CD4-positive, alpha-beta memory T cell (primary cell): Measurements from ENCODE around the gene FGD3. TPM values are rescaled to one million over a fixed set of nuclear protein-coding genes. Genes with fewer than 3 reads are reported as not detected.

Experiments
- CTCF ChIA-PET: fragments of 350-600 bp; sonication (Branson Sonifier 250); formaldehyde crosslinking; loops from one replicate; lab custom pipeline; 2021; ENCODE audit warnings: inconsistent platforms; ENCODE audit not compliant: partially characterized antibody; lab: Charles Lee
- POLR2A ChIA-PET: fragments of 350-600 bp; sonication (Branson Sonifier 250); formaldehyde crosslinking; loops from one replicate; lab custom pipeline; 2021; ENCODE audit not compliant: partially characterized antibody; lab: Charles Lee
- DNase-seq, 5 donors: peaks; one replicate each; pipeline versions ENCODE4 v3.0.0 to v3.0.0-alpha.2; 2020 to 2022; ENCODE audit warnings: mixed read lengths in 1 of 5
- H3K27ac ChIP-seq: one replicate; pipeline ENCODE4 v1.7.0; 2013; ENCODE audit warnings: low read depth, low read length
- H3K27me3 ChIP-seq: 2 replicates; pipeline ENCODE4 v1.7.0; 2013; ENCODE audit warnings: mild to moderate bottlenecking, low read length, moderate library complexity; ENCODE audit not compliant: insufficient read depth
- H3K36me3 ChIP-seq: 2 replicates; pipeline ENCODE4 v1.7.0; 2013; ENCODE audit warnings: mild to moderate bottlenecking, low read length, moderate library complexity; ENCODE audit not compliant: insufficient read depth
- H3K4me1 ChIP-seq: 2 replicates; pipeline ENCODE4 v1.7.0; 2013; ENCODE audit warnings: mild to moderate bottlenecking, low read length, moderate library complexity; ENCODE audit not compliant: insufficient read depth
- H3K4me3 ChIP-seq, 2 donors: one replicate each; pipeline ENCODE4 v1.7.0; 2013; ENCODE audit warnings: low read length in 2 of 2, mild to moderate bottlenecking in 1 of 2
- H3K9me3 ChIP-seq, 2 donors: one replicate each; pipeline ENCODE4 v1.7.0; 2013; ENCODE audit warnings: low read length in 2 of 2, control low read depth in 1 of 2; ENCODE audit not compliant: control insufficient read depth in 1 of 2
- H3K27ac Mint-ChIP-seq, 7 donors: one replicate each; pipeline ENCODE4 v1.8.0; 2020 to 2021; ENCODE audit warnings: mixed read lengths in 7 of 7, mild to moderate bottlenecking in 6 of 7, inconsistent platforms in 3 of 7, moderate library complexity in 3 of 7
- H3K27me3 Mint-ChIP-seq, 2 donors: one replicate each; pipeline ENCODE4 v1.8.0; 2020 to 2021; ENCODE audit warnings: mixed read lengths in 2 of 2
- H3K36me3 Mint-ChIP-seq, 2 donors: one replicate each; pipeline ENCODE4 v1.8.0; 2020 to 2021; ENCODE audit warnings: mixed read lengths in 2 of 2, inconsistent platforms in 1 of 2, mild to moderate bottlenecking in 1 of 2
- H3K4me1 Mint-ChIP-seq, 4 donors: one replicate each; pipeline ENCODE4 v1.8.0; 2020 to 2021; ENCODE audit warnings: mixed read lengths in 4 of 4, mild to moderate bottlenecking in 1 of 4
- H3K4me3 Mint-ChIP-seq, 8 donors: one replicate each; pipeline ENCODE4 v1.8.0; 2020 to 2021; ENCODE audit warnings: mixed read lengths in 8 of 8, mild to moderate bottlenecking in 7 of 8, moderate library complexity in 6 of 8, inconsistent platforms in 3 of 8
- H3K9me3 Mint-ChIP-seq, 8 donors: one replicate each; pipeline ENCODE4 v1.8.0; 2020 to 2021; ENCODE audit warnings: mixed read lengths in 8 of 8, mild to moderate bottlenecking in 5 of 8, inconsistent platforms in 3 of 8, moderate library complexity in 1 of 8
- intact Hi-C: fragments of 100-400 bp; cut with micrococcal nuclease; formaldehyde crosslinking; loops from one replicate; pipeline ENCODE4 v1.15.1; 2023
- polyA plus RNA-seq, 2 donors: library from polyadenylated mRNA; unstranded; fragments of 300-500 nt; fragmentation: Illumina TruSeq; gene quantifications; one replicate each; pipeline ENCODE4 v1.2.3, GENCODE V29; 2021
- total RNA-seq, 2 experiments: library from RNA; stranded (reverse); gene quantifications; one replicate each; pipeline ENCODE4 v1.2.3, GENCODE V29; 2021

Gene FGD3
- total and polyA plus RNA-seq, 4 experiments from 2014 or later = 52.7 to 272 (median 201) TPM

- peak overlapping the region; percentile 15 for H3K27ac ChIP-seq
- no peak for DNase-seq
- H3K27me3 ChIP-seq = no peaks in the 10 kb centered on the region
- Mint-ChIP-seq H3K4me1 (peaks cover 67 to 96% (median 83%) of the 10 kb centered on the region in 4 donors), H3K27me3 (no peaks in the 10 kb centered on the region), H3K4me3 (peak overlapping the region in 6 of 8 donors; percentile 9 to 83 (median 59)), H3K9me3 (no peaks in the 10 kb centered on the region), H3K27ac (peak overlapping the region in 6 of 7 donors; percentile 52 to 92 (median 80)), H3K36me3 (peaks cover 40 to 71% of the 10 kb centered on the region in 2 donors)
- peaks cover 95% of the 10 kb centered on the region for H3K4me1 ChIP-seq
- no peaks in the 10 kb centered on the region for H3K9me3 ChIP-seq
- CTCF ChIA-PET = interaction anchor here (0.6 to 5.7 kb wide), 5 partner anchors 12 to 85 kb away, joined by 3 to 32 read pairs (median 5); no protein-coding TSS in a partner anchor
- POLR2A ChIA-PET = interaction anchor here (1.0 to 15.5 kb wide), 6 partner anchors 10 to 90 kb away, joined by 3 to 304 read pairs (median 6); partner anchors contain the start of gene FGD3
- intact Hi-C loops = no loop called here
- H3K4me3 ChIP-seq = no peak overlapping the region
- H3K36me3 ChIP-seq = peaks cover 43% of the 10 kb centered on the region
Measured at GRCh38 chr9:92974161-92974661, 26.9 kb downstream of the FGD3 start.

- Histone ChIP-seq H3K4me1 (peaks cover 95% of the 10 kb centered on the region), H3K36me3 (peaks cover 43% of the 10 kb centered on the region), H3K9me3 (no peaks in the 10 kb centered on the region), H3K4me3 (no peak overlapping the region), H3K27me3 (no peaks in the 10 kb centered on the region), H3K27ac (peak overlapping the region; percentile 15)
- Mint-ChIP-seq H3K27me3 (no peaks in the 10 kb centered on the region), H3K4me3 (peak overlapping the region in 4 of 8 donors; percentile 36 to 83 (median 54)), H3K27ac (peak overlapping the region; percentile 63 to 92 (median 79)), H3K9me3 (no peaks in the 10 kb centered on the region), H3K4me1 (peaks cover 65 to 96% (median 83%) of the 10 kb centered on the region in 4 donors), H3K36me3 (peaks cover 37 to 73% of the 10 kb centered on the region in 2 donors)
- ChIA-PET CTCF (interaction anchor here (0.6 to 5.7 kb wide), 7 partner anchors 11 to 135 kb away, joined by 3 to 32 read pairs (median 4); no protein-coding TSS in a partner anchor), POLR2A (interaction anchor here (1.1 to 15.5 kb wide), 7 partner anchors 11 to 90 kb away, joined by 3 to 304 read pairs (median 5); partner anchors contain the start of gene FGD3)
- intact Hi-C loops = no loop called here
- DNase-seq = no peak
Measured at GRCh38 chr9:92974761-92975755, 27.7 kb downstream of the FGD3 start.

GRCh38 chr9:92976431-92976830 lies 29.1 kb downstream of the FGD3 start:
- H3K36me3 ChIP-seq = peaks cover 43% of the 10 kb centered on the region
- Mint-ChIP-seq H3K9me3 (no peaks in the 10 kb centered on the region), H3K27ac (peak overlapping the region in 4 of 7 donors; percentile 41 to 87 (median 85)), H3K4me1 (peaks cover 62 to 96% (median 82%) of the 10 kb centered on the region in 4 donors), H3K27me3 (no peaks in the 10 kb centered on the region), H3K36me3 (peaks cover 41 to 72% of the 10 kb centered on the region in 2 donors), H3K4me3 (peak overlapping the region in 3 of 8 donors; percentile 65 to 75 (median 72))
- CTCF ChIA-PET = interaction anchor here (0.9 to 5.7 kb wide), 3 partner anchors 10 to 133 kb away, joined by 3 to 32 read pairs (median 3); no protein-coding TSS in a partner anchor
- H3K9me3 ChIP-seq = no peaks in the 10 kb centered on the region
- H3K27me3 ChIP-seq = no peaks in the 10 kb centered on the region
- intact Hi-C loops = no loop called here
- no peak for DNase-seq
- peaks cover 95% of the 10 kb centered on the region for H3K4me1 ChIP-seq
- POLR2A ChIA-PET = interaction anchor here (1.1 to 15.5 kb wide), 4 partner anchors 12 to 28 kb away, joined by 3 to 304 read pairs (median 99); partner anchors contain the start of gene FGD3
- no peak overlapping the region for H3K4me3 ChIP-seq
- peak overlapping the region; percentile 5 for H3K27ac ChIP-seq

- peak overlapping the region; percentile 68 to 90 (median 85) for H3K27ac Mint-ChIP-seq
- peaks cover 64 to 96% (median 84%) of the 10 kb centered on the region in 4 donors for H3K4me1 Mint-ChIP-seq
- H3K27me3 ChIP-seq = no peaks in the 10 kb centered on the region
- H3K9me3 ChIP-seq = no peaks in the 10 kb centered on the region
- no peak overlapping the region for H3K4me3 ChIP-seq
- POLR2A ChIA-PET = interaction anchor here (0.6 to 12.2 kb wide), 4 partner anchors 10 to 53 kb away, joined by 3 to 193 read pairs (median 4); no protein-coding TSS in a partner anchor
- H3K27ac ChIP-seq = peak overlapping the region; percentile 5
- no peak for DNase-seq
- peaks cover 43% of the 10 kb centered on the region for H3K36me3 ChIP-seq
- H3K9me3 Mint-ChIP-seq = no peaks in the 10 kb centered on the region
- no peaks in the 10 kb centered on the region for H3K27me3 Mint-ChIP-seq
- peak overlapping the region in 7 of 8 donors; percentile 44 to 75 (median 65) for H3K4me3 Mint-ChIP-seq
- intact Hi-C loops = no loop called here
- CTCF ChIA-PET = interaction anchor here (1.8 to 2.2 kb wide), 2 partner anchors 11 to 26 kb away, joined by 5 to 11 read pairs; no protein-coding TSS in a partner anchor
- peaks cover 49 to 76% of the 10 kb centered on the region in 2 donors for H3K36me3 Mint-ChIP-seq
- peaks cover 95% of the 10 kb centered on the region for H3K4me1 ChIP-seq
Measured at GRCh38 chr9:92977279-92977678, 30.0 kb downstream of the FGD3 start.

GRCh38 chr9:92978345-92978875 lies 31.1 kb downstream of the FGD3 start:
- peaks cover 56 to 74% of the 10 kb centered on the region in 2 donors for H3K36me3 Mint-ChIP-seq
- peak overlapping the region; percentile 57 to 91 (median 86) for H3K27ac Mint-ChIP-seq
- intact Hi-C loops = no loop called here
- DNase-seq = no peak
- no peaks in the 10 kb centered on the region for H3K9me3 ChIP-seq
- peak overlapping the region; percentile 7 to 82 (median 71) for H3K4me3 Mint-ChIP-seq
- peaks cover 43% of the 10 kb centered on the region for H3K36me3 ChIP-seq
- peaks cover 87% of the 10 kb centered on the region for H3K4me1 ChIP-seq
- no peaks in the 10 kb centered on the region for H3K9me3 Mint-ChIP-seq
- CTCF ChIA-PET = interaction anchor here (1.3 to 2.2 kb wide), 4 partner anchors 12 to 130 kb away, joined by 3 to 11 read pairs (median 6); no protein-coding TSS in a partner anchor
- POLR2A ChIA-PET = interaction anchor here (0.6 to 12.2 kb wide), 7 partner anchors 9 to 160 kb away, joined by 3 to 193 read pairs (median 3); no protein-coding TSS in a partner anchor
- no peaks in the 10 kb centered on the region for H3K27me3 Mint-ChIP-seq
- H3K27ac ChIP-seq = no peak overlapping the region
- peaks cover 56 to 91% (median 78%) of the 10 kb centered on the region in 4 donors for H3K4me1 Mint-ChIP-seq
- H3K27me3 ChIP-seq = no peaks in the 10 kb centered on the region
- H3K4me3 ChIP-seq = no peak overlapping the region

GRCh38 chr9:92979283-92980056 lies 32.1 kb downstream of the FGD3 start:
- ChIA-PET POLR2A (interaction anchor here (0.7 to 12.2 kb wide), 12 partner anchors 9 to 116 kb away, joined by 3 to 193 read pairs (median 4); no protein-coding TSS in a partner anchor), CTCF (interaction anchor here (1.0 to 2.2 kb wide), 9 partner anchors 12 to 129 kb away, joined by 3 to 11 read pairs (median 5); no protein-coding TSS in a partner anchor)
- Mint-ChIP-seq H3K9me3 (no peaks in the 10 kb centered on the region), H3K27ac (peak overlapping the region; percentile 81 to 95 (median 87)), H3K4me1 (peaks cover 52 to 89% (median 74%) of the 10 kb centered on the region in 4 donors), H3K36me3 (peaks cover 60 to 71% of the 10 kb centered on the region in 2 donors), H3K27me3 (no peaks in the 10 kb centered on the region), H3K4me3 (peak overlapping the region in 7 of 8 donors; percentile 30 to 82 (median 72))
- Histone ChIP-seq H3K4me1 (peaks cover 82% of the 10 kb centered on the region), H3K27me3 (no peaks in the 10 kb centered on the region), H3K27ac (no peak overlapping the region), H3K36me3 (peaks cover 37% of the 10 kb centered on the region), H3K4me3 (no peak overlapping the region), H3K9me3 (no peaks in the 10 kb centered on the region)
- no peak for DNase-seq
- intact Hi-C loops = no loop called here
